ENCODE measurements around the gene SMPD3. TPM values are rescaled to one million over a fixed set of nuclear protein-coding genes. Genes with fewer than 3 reads are reported as not detected.

The SMPD3 gene
- total RNA-seq, 8 experiments from 2014 or later: 0.51 to 28.4 (median 20.1) TPM

- in situ Hi-C loops (cut with MboI; ENCODE audit: low pct_unique_long_range_greater_than_20kb in 2 of 9, low sequenced_read_pairs in 9 of 9, unreplicated experiment in 9 of 9): no loop called here
- WGBS, 10 experiments: 80% methylated on average over 1 of the region's 12 CpGs; no CpG with 5 or more reads in 9 of the 10 experiments
- no peak overlapping the region for H3K4me3 ChIP-seq
- no peak overlapping the region for H3K27ac ChIP-seq
- no peak for ATAC-seq (replicated peaks in 6 of 8)
- no peaks in the 10 kb centered on the region for H3K4me1 ChIP-seq (replicated peaks in 1 of 2)
These were observed 101.3 kb downstream of the SMPD3 start for GRCh38 chr16:68346892-68347480.

GRCh38 chr16:68345958-68346635, 102.2 kb downstream of the SMPD3 start:
- ATAC-seq (replicated peaks in 6 of 8): no peak
- no peak overlapping the region for H3K4me3 ChIP-seq
- no peaks in the 10 kb centered on the region for H3K4me1 ChIP-seq (replicated peaks in 1 of 2)
- in situ Hi-C loops (cut with MboI; ENCODE audit: low pct_unique_long_range_greater_than_20kb in 2 of 9, low sequenced_read_pairs in 9 of 9, unreplicated experiment in 9 of 9): no loop called here
- WGBS, 10 experiments: 67 to 100% (median 94%) methylated on average over 1 to 9 of the region's 16 CpGs; no CpG with 5 or more reads in 2 of the 10 experiments
- H3K27ac ChIP-seq: no peak overlapping the region

- 0 to 100% (median 83%) methylated on average over 1 to 9 of the region's 11 CpGs; no CpG with 5 or more reads in 2 of the 10 experiments for WGBS, 10 experiments
- no peak overlapping the region for H3K27ac ChIP-seq
- in situ Hi-C loops (cut with MboI; ENCODE audit: low pct_unique_long_range_greater_than_20kb in 2 of 9, low sequenced_read_pairs in 9 of 9, unreplicated experiment in 9 of 9): no loop called here
- H3K4me1 ChIP-seq (replicated peaks in 1 of 2): no peaks in the 10 kb centered on the region
- H3K4me3 ChIP-seq: no peak overlapping the region
- no peak for ATAC-seq (replicated peaks in 6 of 8)
These were observed 102.9 kb downstream of the SMPD3 start for GRCh38 chr16:68345351-68345810.

- Histone ChIP-seq H3K4me3 (no peak overlapping the region), H3K4me1 (replicated peaks in 1 of 2) (no peaks in the 10 kb centered on the region), H3K27ac (no peak overlapping the region)
- 76 to 100% (median 93%) methylated on average over 2 to 11 of the region's 11 CpGs; no CpG with 5 or more reads in 2 of the 10 experiments for WGBS, 10 experiments
- ATAC-seq (replicated peaks in 6 of 8): no peak
- in situ Hi-C loops (cut with MboI; ENCODE audit: low pct_unique_long_range_greater_than_20kb in 2 of 9, low sequenced_read_pairs in 9 of 9, unreplicated experiment in 9 of 9): no loop called here
These were observed 104.1 kb downstream of the SMPD3 start for GRCh38 chr16:68344252-68344651.

- Histone ChIP-seq H3K4me1 (replicated peaks in 1 of 2) (no peaks in the 10 kb centered on the region), H3K27ac (no peak overlapping the region), H3K4me3 (no peak overlapping the region)
- 92 to 100% (median 96%) methylated on average over 1 to 6 of the region's 7 CpGs; no CpG with 5 or more reads in 3 of the 10 experiments for WGBS, 10 experiments
- no peak for ATAC-seq (replicated peaks in 6 of 8)
- in situ Hi-C loops (cut with MboI; ENCODE audit: low pct_unique_long_range_greater_than_20kb in 2 of 9, low sequenced_read_pairs in 9 of 9, unreplicated experiment in 9 of 9): no loop called here
These were observed 105.2 kb downstream of the SMPD3 start for GRCh38 chr16:68343137-68343536.

GRCh38 chr16:68342620-68343019, 105.7 kb downstream of the SMPD3 start:
- WGBS, 10 experiments: 29 to 90% (median 81%) methylated on average over 1 to 7 of the region's 7 CpGs; no CpG with 5 or more reads in 2 of the 10 experiments
- no peak overlapping the region for H3K4me3 ChIP-seq
- no peak for ATAC-seq (replicated peaks in 6 of 8)
- no peak overlapping the region for H3K27ac ChIP-seq
- in situ Hi-C loops (cut with MboI; ENCODE audit: low pct_unique_long_range_greater_than_20kb in 2 of 9, low sequenced_read_pairs in 9 of 9, unreplicated experiment in 9 of 9): no loop called here
- H3K4me1 ChIP-seq (replicated peaks in 1 of 2): no peaks in the 10 kb centered on the region

- no peak for ATAC-seq (replicated peaks in 6 of 8)
- Histone ChIP-seq H3K4me1 (replicated peaks in 1 of 2) (no peaks in the 10 kb centered on the region), H3K4me3 (no peak overlapping the region), H3K27ac (no peak overlapping the region)
- in situ Hi-C loops (cut with MboI; ENCODE audit: low pct_unique_long_range_greater_than_20kb in 2 of 9, low sequenced_read_pairs in 9 of 9, unreplicated experiment in 9 of 9): no loop called here
- 83 to 100% (median 95%) methylated on average over 1 to 6 of the region's 13 CpGs; no CpG with 5 or more reads in 1 of the 10 experiments for WGBS, 10 experiments
These were observed 109.1 kb downstream of the SMPD3 start for GRCh38 chr16:68339214-68339613.

- in situ Hi-C loops (cut with MboI; ENCODE audit: low pct_unique_long_range_greater_than_20kb in 2 of 9, low sequenced_read_pairs in 9 of 9, unreplicated experiment in 9 of 9): no loop called here
- ATAC-seq (replicated peaks in 6 of 8): no peak
- H3K27ac ChIP-seq: no peak overlapping the region
- H3K4me1 ChIP-seq (replicated peaks in 1 of 2): no peaks in the 10 kb centered on the region
- 82 to 100% (median 100%) methylated on average over 1 to 8 of the region's 16 CpGs; no CpG with 5 or more reads in 2 of the 10 experiments for WGBS, 10 experiments
- H3K4me3 ChIP-seq: no peak overlapping the region
These were observed 109.8 kb downstream of the SMPD3 start for GRCh38 chr16:68338326-68339119.

- Histone ChIP-seq H3K4me1 (replicated peaks in 1 of 2) (no peaks in the 10 kb centered on the region), H3K27ac (no peak overlapping the region), H3K4me3 (no peak overlapping the region)
- ATAC-seq (replicated peaks in 6 of 8): peak in 3 of 8 experiments; percentile 1 to 78 (median 58)
- 0 to 100% (median 98%) methylated on average over 1 to 4 of the region's 5 CpGs; no CpG with 5 or more reads in 4 of the 10 experiments for WGBS, 10 experiments
- in situ Hi-C loops (cut with MboI; ENCODE audit: low pct_unique_long_range_greater_than_20kb in 2 of 9, low sequenced_read_pairs in 9 of 9, unreplicated experiment in 9 of 9): no loop called here
These were observed 113.1 kb downstream of the SMPD3 start for GRCh38 chr16:68335175-68335574.

GRCh38 chr16:68332411-68333121, 115.7 kb downstream of the SMPD3 start:
- 27 to 100% (median 93%) methylated on average over 1 to 6 of the region's 7 CpGs; no CpG with 5 or more reads in 2 of the 10 experiments for WGBS, 10 experiments
- no peak overlapping the region for H3K27ac ChIP-seq
- H3K4me3 ChIP-seq: no peak overlapping the region
- in situ Hi-C loops (cut with MboI; ENCODE audit: low pct_unique_long_range_greater_than_20kb in 2 of 9, low sequenced_read_pairs in 9 of 9, unreplicated experiment in 9 of 9): no loop called here
- no peak for ATAC-seq (replicated peaks in 6 of 8)
- H3K4me1 ChIP-seq (replicated peaks in 1 of 2): no peaks in the 10 kb centered on the region

GRCh38 chr16:68331879-68332410, 116.4 kb downstream of the SMPD3 start:
- in situ Hi-C loops (cut with MboI; ENCODE audit: low pct_unique_long_range_greater_than_20kb in 2 of 9, low sequenced_read_pairs in 9 of 9, unreplicated experiment in 9 of 9): no loop called here
- H3K4me3 ChIP-seq: no peak overlapping the region
- 0 to 80% (median 33%) methylated on average over 1 to 4 of the region's 4 CpGs; no CpG with 5 or more reads in 1 of the 10 experiments for WGBS, 10 experiments
- H3K4me1 ChIP-seq (replicated peaks in 1 of 2): no peaks in the 10 kb centered on the region
- ATAC-seq (replicated peaks in 6 of 8): no peak
- no peak overlapping the region for H3K27ac ChIP-seq

GRCh38 chr16:68328860-68329390, 119.4 kb downstream of the SMPD3 start:
- no peak for ATAC-seq (replicated peaks in 6 of 8)
- in situ Hi-C loops (cut with MboI; ENCODE audit: low pct_unique_long_range_greater_than_20kb in 2 of 9, low sequenced_read_pairs in 9 of 9, unreplicated experiment in 9 of 9): no loop called here
- Histone ChIP-seq H3K27ac (no peak overlapping the region), H3K4me1 (replicated peaks in 1 of 2) (no peaks in the 10 kb centered on the region), H3K4me3 (no peak overlapping the region)
- 10 to 85% (median 55%) methylated on average over 2 to 3 of the region's 3 CpGs; no CpG with 5 or more reads in 2 of the 10 experiments for WGBS, 10 experiments

Data from motor neuron (in vitro differentiated cells).